Prostate gland (tissue), 2 donors: ENCODE data around the gene EMILIN1. TPM values are rescaled to one million over a fixed set of nuclear protein-coding genes. Genes with fewer than 3 reads are reported as not detected.

Experiments used
- DNase-seq: peaks from one replicate; pipeline ENCODE4 v3.0.0-alpha.2; 2019; ENCODE audit warnings: low spot score
- H3K27ac ChIP-seq, 2 donors: fragments of 200-600 bp; sonication (generic); 2 replicates each; pipeline ENCODE4 v1.5.1; 2017 to 2019
- H3K27me3 ChIP-seq: fragments of 200-600 bp; sonication (generic); replicated peaks from 2 replicates; pipeline ENCODE4 v1.5.1; 2019; ENCODE audit not compliant: insufficient read depth
- H3K36me3 ChIP-seq, 2 donors: fragments of 200-600 bp; sonication (generic); 1 replicate in 1 of 2; 2 replicates in 1 of 2; pipeline versions ENCODE4 v1.5.1 to v1.8.1; 2017 to 2019
- H3K4me1 ChIP-seq: fragments of 200-600 bp; sonication (generic); replicated peaks from 2 replicates; pipeline ENCODE4 v1.5.1; 2019
- H3K4me3 ChIP-seq, 2 donors: fragments of 200-600 bp; sonication (generic); 2 replicates each; pipeline ENCODE4 v1.5.1; 2017 to 2019
- H3K9me3 ChIP-seq: fragments of 200-600 bp; sonication (generic); 2 replicates; pipeline ENCODE4 v1.5.1; 2017
- POLR2A ChIP-seq: fragments of 450-650 bp; IDR thresholded peaks from one replicate; pipeline ENCODE4 v1.6.1; 2016; ENCODE audit warnings: antibody characterized with exemption, mild to moderate bottlenecking
- POLR2AphosphoS5 ChIP-seq: sonication (generic); formaldehyde crosslinking; IDR thresholded peaks from one replicate; pipeline ENCODE4 v1.6.1; 2017; ENCODE audit warnings: antibody characterized with exemption
- WGBS: methylation state at CpG from one replicate; pipeline ENCODE4 v1.1.5; 2018; 5-methylcytosine and 5-hydroxymethylcytosine counted together
- intact Hi-C: fragments of 100-400 bp; cut with DNase I; formaldehyde crosslinking; loops from one replicate; pipeline ENCODE4 v1.14.2; 2022
- total RNA-seq, 2 donors: library from RNA; depleted of rRNA; stranded (reverse); fragments of >200 nt; gene quantifications; one replicate each; pipeline ENCODE4 v1.1.0, GENCODE V29; 2016
- TF ChIP-seq, protein P1 (sequence below), 4 experiments: fragments of 200-600 bp in 2 of 4; fragments of 450-650 bp in 2 of 4; sonication (generic) in 2 of 4; IDR thresholded peaks; 1 replicate in 3 of 4; 2 replicates in 1 of 4; pipeline ENCODE4 v1.5.1; 2016 to 2019; ENCODE audit warnings: antibody characterized with exemption in 4 of 4, mild to moderate bottlenecking in 2 of 4, moderate library complexity in 2 of 4

EMILIN1 gene
- total RNA-seq, 2 donors from 2014 or later, result 39.8 to 149 TPM

DNA sequence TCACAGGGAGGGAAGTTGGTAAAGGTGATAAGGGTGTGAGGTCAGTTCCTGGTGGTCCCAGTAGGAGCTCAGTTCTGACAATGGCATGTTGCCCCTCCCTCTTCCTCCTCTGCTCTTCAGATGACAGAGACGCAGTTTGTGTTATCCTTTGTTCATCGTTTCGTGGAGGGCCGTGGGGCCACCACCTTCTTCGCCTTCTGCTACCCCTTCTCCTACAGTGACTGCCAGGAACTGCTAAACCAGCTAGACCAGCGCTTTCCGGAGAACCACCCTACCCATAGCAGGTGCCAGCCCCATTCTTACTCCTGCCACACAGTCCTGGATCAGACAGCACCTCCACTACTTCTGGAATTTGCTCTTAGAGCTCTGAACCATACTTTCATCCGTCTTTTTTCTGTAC, 24.6 kb upstream of the EMILIN1 start:
- H3K27me3 ChIP-seq, result no peaks in the 10 kb centered on the region
- 81% methylated on average over 8 of the region's 8 CpGs for WGBS
- DNase-seq, result no peak
- no peaks in the 10 kb centered on the region for H3K9me3 ChIP-seq
- no peak overlapping the region for H3K4me3 ChIP-seq
- H3K36me3 ChIP-seq, result peaks cover 0 to 5% of the 10 kb centered on the region in 2 donors
- H3K4me1 ChIP-seq, result peaks cover 6% of the 10 kb centered on the region
- H3K27ac ChIP-seq, result no peak overlapping the region
- TF ChIP-seq, protein P1, sequence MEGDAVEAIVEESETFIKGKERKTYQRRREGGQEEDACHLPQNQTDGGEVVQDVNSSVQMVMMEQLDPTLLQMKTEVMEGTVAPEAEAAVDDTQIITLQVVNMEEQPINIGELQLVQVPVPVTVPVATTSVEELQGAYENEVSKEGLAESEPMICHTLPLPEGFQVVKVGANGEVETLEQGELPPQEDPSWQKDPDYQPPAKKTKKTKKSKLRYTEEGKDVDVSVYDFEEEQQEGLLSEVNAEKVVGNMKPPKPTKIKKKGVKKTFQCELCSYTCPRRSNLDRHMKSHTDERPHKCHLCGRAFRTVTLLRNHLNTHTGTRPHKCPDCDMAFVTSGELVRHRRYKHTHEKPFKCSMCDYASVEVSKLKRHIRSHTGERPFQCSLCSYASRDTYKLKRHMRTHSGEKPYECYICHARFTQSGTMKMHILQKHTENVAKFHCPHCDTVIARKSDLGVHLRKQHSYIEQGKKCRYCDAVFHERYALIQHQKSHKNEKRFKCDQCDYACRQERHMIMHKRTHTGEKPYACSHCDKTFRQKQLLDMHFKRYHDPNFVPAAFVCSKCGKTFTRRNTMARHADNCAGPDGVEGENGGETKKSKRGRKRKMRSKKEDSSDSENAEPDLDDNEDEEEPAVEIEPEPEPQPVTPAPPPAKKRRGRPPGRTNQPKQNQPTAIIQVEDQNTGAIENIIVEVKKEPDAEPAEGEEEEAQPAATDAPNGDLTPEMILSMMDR (IDR thresholded peaks at IDR 0.05), result no peak
- TF ChIP-seq POLR2AphosphoS5, result no peak
- no peak for TF ChIP-seq POLR2A
- intact Hi-C loops, result loop anchor here (2.0 kb wide), 1 partner anchor 17 kb away; the partner anchor contains the start of gene OST4

DNA sequence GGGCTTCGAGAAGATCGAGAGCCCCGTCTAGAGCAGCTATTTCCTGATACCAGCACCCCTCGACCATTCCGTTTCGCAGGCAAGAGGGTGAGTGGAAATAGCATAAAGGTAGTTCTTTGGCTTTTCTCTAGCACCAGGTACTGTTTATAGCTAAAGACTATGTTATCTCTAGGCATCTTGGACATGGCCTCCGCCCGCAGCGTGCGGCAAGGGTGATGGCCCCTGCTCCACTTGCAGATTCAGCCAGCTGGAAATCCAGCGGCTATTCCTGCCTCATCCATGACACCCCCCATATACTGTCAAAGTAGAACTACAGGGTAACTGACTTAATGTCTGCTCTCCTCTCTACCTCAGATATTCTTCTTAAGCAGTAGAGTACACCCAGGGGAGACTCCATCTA, 23.7 kb upstream of the EMILIN1 start:
- TF ChIP-seq POLR2A (no peak), POLR2AphosphoS5 (no peak)
- TF ChIP-seq, protein P1 (IDR thresholded peaks at IDR 0.05), result no peak
- H3K36me3 ChIP-seq, result peaks cover 0 to 5% of the 10 kb centered on the region in 2 donors
- H3K4me3 ChIP-seq, result no peak overlapping the region
- intact Hi-C loops, result no loop called here
- 95% methylated on average over 11 of the region's 11 CpGs for WGBS
- H3K27me3 ChIP-seq, result no peaks in the 10 kb centered on the region
- no peak for DNase-seq
- H3K27ac ChIP-seq, result no peak overlapping the region
- peaks cover under 1% of the 10 kb centered on the region for H3K4me1 ChIP-seq
- no peaks in the 10 kb centered on the region for H3K9me3 ChIP-seq

DNA sequence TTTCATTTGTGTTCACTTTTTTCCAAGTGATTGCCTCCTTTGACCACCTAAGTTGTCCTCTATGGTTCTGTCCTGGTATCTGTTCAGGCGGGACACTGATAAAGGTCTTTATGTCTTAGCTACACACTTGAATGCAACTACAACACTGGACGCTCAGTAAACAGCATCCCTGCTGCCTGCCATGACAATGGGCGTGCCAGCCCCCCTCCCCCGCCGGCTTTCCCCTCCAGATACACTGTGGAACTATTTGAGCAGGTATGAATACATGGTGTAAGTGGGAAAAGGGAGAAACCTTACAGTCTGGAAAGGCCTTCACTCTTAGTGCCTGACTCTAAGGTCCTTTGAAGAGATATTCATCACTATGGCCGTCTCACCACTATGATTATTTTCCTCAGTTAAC, 21.2 kb upstream of the EMILIN1 start:
- H3K27me3 ChIP-seq, result no peaks in the 10 kb centered on the region
- DNase-seq, result no peak
- 91% methylated on average over 6 of the region's 6 CpGs for WGBS
- H3K27ac ChIP-seq, result no peak overlapping the region
- no peaks in the 10 kb centered on the region for H3K4me1 ChIP-seq
- TF ChIP-seq POLR2A (no peak), POLR2AphosphoS5 (no peak)
- no peak overlapping the region for H3K4me3 ChIP-seq
- H3K36me3 ChIP-seq, result peaks cover 0 to 5% of the 10 kb centered on the region in 2 donors
- intact Hi-C loops, result no loop called here
- no peaks in the 10 kb centered on the region for H3K9me3 ChIP-seq

DNA sequence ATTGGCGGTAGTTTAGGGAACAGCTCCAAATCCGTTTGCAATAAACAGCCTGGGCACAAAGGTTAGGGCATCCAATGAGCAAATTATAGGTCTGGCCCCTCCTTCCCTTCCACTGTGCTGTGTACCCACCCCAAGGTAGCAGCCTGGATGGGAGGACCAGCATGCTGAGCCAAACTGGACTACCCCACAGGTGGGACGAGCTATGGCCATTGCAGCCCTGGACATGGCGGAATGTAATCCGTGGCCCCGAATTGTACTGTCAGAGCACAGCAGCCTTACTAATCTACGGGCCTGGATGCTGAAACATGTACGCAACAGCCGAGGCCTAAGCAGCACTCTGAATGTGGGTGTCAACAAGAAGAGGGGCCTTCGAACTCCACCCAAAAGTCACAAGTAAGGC, 20.2 kb upstream of the EMILIN1 start:
- intact Hi-C loops, result no loop called here
- Histone ChIP-seq H3K27me3 (no peaks in the 10 kb centered on the region), H3K4me1 (no peaks in the 10 kb centered on the region), H3K36me3 (peaks cover 0 to 5% of the 10 kb centered on the region in 2 donors), H3K9me3 (no peaks in the 10 kb centered on the region), H3K27ac (no peak overlapping the region), H3K4me3 (no peak overlapping the region)
- no peak for DNase-seq
- WGBS, result 86% methylated on average over 10 of the region's 10 CpGs
- TF ChIP-seq POLR2AphosphoS5 (no peak), POLR2A (no peak)
- TF ChIP-seq, protein P1 (IDR thresholded peaks at IDR 0.05), result no peak

DNA sequence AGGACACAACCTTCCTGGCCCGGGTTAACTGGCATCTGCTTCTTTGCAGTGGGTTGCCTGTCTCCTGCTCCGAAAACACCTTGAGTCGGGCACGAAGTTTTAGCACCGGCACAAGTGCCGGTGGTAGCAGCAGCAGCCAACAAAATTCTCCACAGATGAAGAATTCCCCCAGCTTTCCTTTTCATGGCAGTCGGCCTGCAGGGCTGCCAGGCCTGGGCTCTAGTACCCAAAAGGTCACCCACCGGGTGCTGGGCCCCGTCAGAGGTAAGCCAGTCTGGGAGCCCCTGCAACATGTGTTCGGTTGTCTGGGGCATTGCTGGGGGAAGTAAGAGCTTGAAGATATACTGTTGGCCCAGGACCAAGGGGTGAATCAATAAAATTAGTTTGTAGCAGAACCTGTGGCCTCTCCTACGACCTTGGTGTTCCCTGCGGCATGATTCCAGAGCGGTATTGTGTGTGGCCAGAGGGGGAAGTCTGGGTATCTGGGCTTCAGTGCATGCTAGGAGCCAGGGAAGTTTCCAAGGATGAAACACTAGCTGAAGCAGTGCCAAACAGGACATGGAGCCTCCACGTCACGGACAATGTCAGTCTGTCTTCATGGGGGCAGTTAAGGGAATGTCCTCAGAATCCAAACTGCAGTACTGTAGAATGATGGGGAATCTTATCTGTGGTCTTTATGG, 19.1 kb upstream of the EMILIN1 start:
- intact Hi-C loops, result no loop called here
- no peak overlapping the region for H3K4me3 ChIP-seq
- TF ChIP-seq, protein P1 (IDR thresholded peaks at IDR 0.05), result no peak
- no peak for TF ChIP-seq POLR2AphosphoS5
- TF ChIP-seq POLR2A, result no peak
- H3K36me3 ChIP-seq, result peaks cover 0 to 5% of the 10 kb centered on the region in 2 donors
- H3K9me3 ChIP-seq, result no peaks in the 10 kb centered on the region
- no peak overlapping the region for H3K27ac ChIP-seq
- H3K4me1 ChIP-seq, result no peaks in the 10 kb centered on the region
- WGBS, result 87% methylated on average over 13 of the region's 15 CpGs
- DNase-seq, result no peak
- no peaks in the 10 kb centered on the region for H3K27me3 ChIP-seq
